Endothelial cell of hepatic sinusoid (primary cell): ENCODE measurements around the gene AQP5.

ENCODE experiments used
- in situ Hi-C: cut with HindIII; loops from 2 replicates; pipeline ENCODE4 v1.10.0; 2017; ENCODE audit warnings: low sequenced_read_pairs

Gene AQP5

GRCh38 chr12:49963976-49964815, 2.5 kb downstream of the AQP5 start:
- in situ Hi-C loops = no loop called here

GRCh38 chr12:49964849-49965624, 3.4 kb downstream of the AQP5 start:
- in situ Hi-C loops = loop anchor here (5.0 kb wide), 1 partner anchor 102 kb away; no protein-coding TSS in a partner anchor

- in situ Hi-C loops = loop anchor here (5.0 kb wide), 1 partner anchor 101 kb away; no protein-coding TSS in a partner anchor
Observed at GRCh38 chr12:49965836-49966235, 4.2 kb downstream of the AQP5 start.

- in situ Hi-C loops = loop anchor here (5.0 kb wide), 1 partner anchor 101 kb away; no protein-coding TSS in a partner anchor
Observed at GRCh38 chr12:49966511-49967041, 4.9 kb downstream of the AQP5 start.

GRCh38 chr12:49967042-49967776, 5.5 kb downstream of the AQP5 start:
- in situ Hi-C loops = loop anchor here (5.0 kb wide), 1 partner anchor 100 kb away; no protein-coding TSS in a partner anchor

- in situ Hi-C loops = loop anchor here (5.0 kb wide), 1 partner anchor 99 kb away; no protein-coding TSS in a partner anchor
Observed at GRCh38 chr12:49967777-49968250, 6.1 kb downstream of the AQP5 start.

GRCh38 chr12:49968471-49968870, 6.8 kb downstream of the AQP5 start:
- in situ Hi-C loops = loop anchor here (5.0 kb wide), 1 partner anchor 99 kb away; no protein-coding TSS in a partner anchor

GRCh38 chr12:49969027-49969426, 7.4 kb downstream of the AQP5 start:
- in situ Hi-C loops = loop anchor here (5.0 kb wide), 1 partner anchor 98 kb away; no protein-coding TSS in a partner anchor

GRCh38 chr12:49969651-49970429, 8.2 kb downstream of the AQP5 start:
- in situ Hi-C loops = loop anchor here (5.0 kb wide), 1 partner anchor 97 kb away; no protein-coding TSS in a partner anchor

GRCh38 chr12:49970658-49971057, 9.0 kb downstream of the AQP5 start:
- in situ Hi-C loops = no loop called here

- in situ Hi-C loops = no loop called here
Observed at GRCh38 chr12:49971141-49971540, 9.5 kb downstream of the AQP5 start.

GRCh38 chr12:49972129-49972528, 10.5 kb downstream of the AQP5 start:
- in situ Hi-C loops = no loop called here

- in situ Hi-C loops = no loop called here
Observed at GRCh38 chr12:49972641-49973360, 11.1 kb downstream of the AQP5 start, which contains the start of gene AQP6. Gene AQP6 (plus strand): TSS chr12:49972947. CDS start chr12:49973174, 227 bp downstream.

GRCh38 chr12:49973361-49973830, 11.7 kb downstream of the AQP5 start:
- in situ Hi-C loops = no loop called here

GRCh38 chr12:49974231-49974675, 12.6 kb downstream of the AQP5 start:
- in situ Hi-C loops = no loop called here

- in situ Hi-C loops = no loop called here
Observed at GRCh38 chr12:49974677-49975317, 13.1 kb downstream of the AQP5 start.

- in situ Hi-C loops = no loop called here
Observed at GRCh38 chr12:49975318-49975761, 13.7 kb downstream of the AQP5 start.

GRCh38 chr12:49976557-49976956, 14.9 kb downstream of the AQP5 start:
- in situ Hi-C loops = no loop called here
